Measurements from ENCODE around the gene CRAMP1. TPM values are rescaled to one million over a fixed set of nuclear protein-coding genes. Genes with fewer than 3 reads are reported as not detected.

The CRAMP1 gene
- total and polyA plus RNA-seq, 10 donors, result 3.0 to 32.4 (median 17.2) TPM

- intact Hi-C loops (cut with DNase I; ENCODE audit: low total_unique reads), result no loop called here
- no peak for DNase-seq
- H3K4me3 ChIP-seq, result no peak overlapping the region
- TF ChIP-seq CTCF (IDR thresholded peaks at IDR 0.05 in 8 of 11, conservative IDR thresholded peaks at IDR 0.05 in 3 of 11), result no peak
- TF ChIP-seq POLR2A (IDR thresholded peaks at IDR 0.05), result no peak
- no peak for TF ChIP-seq POLR2AphosphoS5 (IDR thresholded peaks at IDR 0.05)
- H3K27ac ChIP-seq, result no peak overlapping the region
- peaks cover 0 to 6% (median 0%) of the 10 kb centered on the region in 8 donors for H3K9me3 ChIP-seq
- H3K27me3 ChIP-seq (replicated peaks in 1 of 7), result no peaks in the 10 kb centered on the region
- H3K4me1 ChIP-seq, result no peaks in the 10 kb centered on the region
- WGBS, 5 donors, result 93 to 98% (median 96%) methylated on average over 5 to 6 of the region's 6 CpGs
- H3K36me3 ChIP-seq, result peaks cover 0 to 52% (median 10%) of the 10 kb centered on the region in 6 donors
These were observed 31.2 kb upstream of the CRAMP1 start for GRCh38 chr16:1580956-1581355.

- H3K27ac ChIP-seq, result no peak overlapping the region
- DNase-seq, result no peak
- peaks cover 0 to 60% (median 10%) of the 10 kb centered on the region in 6 donors for H3K36me3 ChIP-seq
- no peaks in the 10 kb centered on the region for H3K4me1 ChIP-seq
- H3K27me3 ChIP-seq (replicated peaks in 1 of 7), result no peaks in the 10 kb centered on the region
- TF ChIP-seq CTCF (IDR thresholded peaks at IDR 0.05 in 8 of 11, conservative IDR thresholded peaks at IDR 0.05 in 3 of 11) (no peak), POLR2AphosphoS5 (IDR thresholded peaks at IDR 0.05) (no peak), POLR2A (IDR thresholded peaks at IDR 0.05) (no peak)
- intact Hi-C loops (cut with DNase I; ENCODE audit: low total_unique reads), result no loop called here
- WGBS, 5 donors, result 84 to 92% (median 91%) methylated on average over 9 of the region's 9 CpGs
- peaks cover 0 to 6% (median 0%) of the 10 kb centered on the region in 8 donors for H3K9me3 ChIP-seq
- H3K4me3 ChIP-seq, result no peak overlapping the region
These were observed 30.4 kb upstream of the CRAMP1 start for GRCh38 chr16:1581804-1582203.

- H3K27ac ChIP-seq, result no peak overlapping the region
- H3K4me3 ChIP-seq, result no peak overlapping the region
- 84 to 89% (median 87%) methylated on average over 15 of the region's 15 CpGs for WGBS, 5 donors
- intact Hi-C loops (cut with DNase I; ENCODE audit: low total_unique reads), result no loop called here
- H3K27me3 ChIP-seq (replicated peaks in 1 of 7), result no peaks in the 10 kb centered on the region
- peaks cover 0 to 70% (median 10%) of the 10 kb centered on the region in 6 donors for H3K36me3 ChIP-seq
- peaks cover 0 to 6% (median 0%) of the 10 kb centered on the region in 8 donors for H3K9me3 ChIP-seq
- TF ChIP-seq POLR2A (IDR thresholded peaks at IDR 0.05), result no peak
- TF ChIP-seq POLR2AphosphoS5 (IDR thresholded peaks at IDR 0.05), result no peak
- no peak for TF ChIP-seq CTCF (IDR thresholded peaks at IDR 0.05 in 8 of 11, conservative IDR thresholded peaks at IDR 0.05 in 3 of 11)
- H3K4me1 ChIP-seq, result no peaks in the 10 kb centered on the region
- no peak for DNase-seq
These were observed 29.0 kb upstream of the CRAMP1 start for GRCh38 chr16:1583180-1583579.

DNA sequence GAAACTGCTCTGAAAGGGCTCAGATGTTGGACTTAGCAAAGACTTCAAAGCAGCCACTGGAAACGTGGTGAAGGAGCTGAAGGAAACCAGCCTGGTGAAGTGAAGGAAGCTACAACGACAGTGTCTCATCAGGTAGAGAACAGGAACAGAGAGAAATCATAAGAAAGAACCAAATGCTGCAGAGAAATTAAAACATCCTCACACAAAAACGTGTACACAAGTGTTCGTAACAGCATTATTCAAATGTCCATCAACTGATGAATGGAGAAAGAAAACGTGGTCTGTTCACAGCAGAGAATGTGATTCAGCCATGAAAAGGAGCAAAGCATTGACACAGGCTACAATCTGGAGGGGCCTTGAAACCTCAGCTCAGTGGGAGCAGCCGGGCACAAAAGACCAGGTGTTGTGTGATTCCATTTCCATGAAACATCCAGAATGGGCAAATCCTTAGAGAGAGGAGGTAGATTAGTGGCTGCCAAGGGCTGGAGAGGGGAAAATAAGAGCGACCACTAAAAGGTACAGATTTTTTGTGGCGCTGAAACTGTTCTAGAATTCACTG lies 27.2 kb upstream of the CRAMP1 start:
- H3K27me3 ChIP-seq (replicated peaks in 1 of 7), result no peaks in the 10 kb centered on the region
- intact Hi-C loops (cut with DNase I; ENCODE audit: low total_unique reads), result no loop called here
- DNase-seq, result no peak
- H3K27ac ChIP-seq, result no peak overlapping the region
- WGBS, 5 donors, result 76 to 88% (median 81%) methylated on average over 8 of the region's 8 CpGs
- no peak overlapping the region for H3K4me3 ChIP-seq
- H3K36me3 ChIP-seq, result peaks cover 0 to 71% (median 10%) of the 10 kb centered on the region in 6 donors
- TF ChIP-seq CTCF (IDR thresholded peaks at IDR 0.05 in 8 of 11, conservative IDR thresholded peaks at IDR 0.05 in 3 of 11), result no peak
- no peak for TF ChIP-seq POLR2AphosphoS5 (IDR thresholded peaks at IDR 0.05)
- TF ChIP-seq POLR2A (IDR thresholded peaks at IDR 0.05), result no peak
- H3K9me3 ChIP-seq, result peaks cover 0 to 6% (median 0%) of the 10 kb centered on the region in 8 donors
- no peaks in the 10 kb centered on the region for H3K4me1 ChIP-seq
